Measurements from ENCODE around the gene RBX1. TPM values are rescaled to one million over a fixed set of nuclear protein-coding genes. Genes with fewer than 3 reads are reported as not detected.
"Not testable (repeated sequence)": the region's sequence is repeated elsewhere in the genome, so short reads cannot be mapped to it uniquely, and the experiment has no call there.

Gene RBX1
- 10 to 100 TPM; 80.7 TPM for total RNA-seq

DNA sequence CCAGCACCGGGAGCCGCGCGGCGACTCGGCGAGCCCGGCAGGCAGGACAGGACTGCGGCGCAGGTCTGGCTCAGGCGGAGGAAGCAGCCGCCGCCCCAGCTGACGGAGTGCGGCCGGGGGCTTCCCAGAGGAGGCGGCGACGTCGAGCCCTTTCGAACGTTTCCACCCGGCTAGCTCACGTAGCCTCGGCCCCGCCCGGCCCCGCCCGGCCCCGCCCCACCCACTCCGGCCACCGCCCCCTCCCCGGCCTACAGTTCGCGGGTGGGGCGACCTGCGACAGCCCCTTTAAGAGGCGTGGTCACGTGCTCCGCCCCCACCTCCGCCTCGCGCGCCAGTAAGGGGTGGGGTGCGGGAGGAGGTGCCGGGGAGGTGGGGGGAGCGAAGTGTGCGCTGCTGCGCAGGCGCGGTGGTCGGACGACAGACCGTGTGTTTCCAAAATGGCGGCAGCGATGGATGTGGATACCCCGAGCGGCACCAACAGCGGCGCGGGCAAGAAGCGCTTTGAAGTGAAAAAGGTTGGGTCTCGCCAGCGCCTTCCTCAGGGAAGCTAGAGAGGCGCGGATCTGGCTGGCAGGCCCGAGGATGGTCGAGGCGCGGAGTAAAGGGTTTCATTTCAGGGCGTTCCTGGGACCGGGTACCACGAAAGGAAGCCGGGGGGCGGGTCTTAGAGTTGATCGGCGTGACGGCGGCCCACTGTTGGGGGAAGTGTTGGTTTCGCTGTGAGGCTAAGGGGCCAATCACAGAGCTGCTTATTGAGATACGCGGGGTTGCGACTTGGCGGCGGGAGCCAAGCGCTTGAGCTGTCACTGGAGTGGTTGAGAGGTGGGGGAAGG lies at the start of gene RBX1:
RBX1 (plus strand) TSS at position 417 of the 833 bp plus-strand sequence; CDS start at position 438, 21 bp downstream.
- ChIA-PET POLR2A (interaction anchor here (0.6 to 5.2 kb wide), 56 partner anchors 10 to 1948 kb away, joined by 3 to 244 read pairs (median 4); partner anchors contain the start of genes DESI1, EP300, PHF5A and PMM1), CTCF (interaction anchor here (0.6 to 4.5 kb wide), 6 partner anchors 29 to 286 kb away, joined by 3 to 30 read pairs (median 4); partner anchors contain the start of gene EP300)
- peak; percentile 99 for DNase-seq
- peaks cover 45% of the 10 kb centered on the region for H3K4me1 Mint-ChIP-seq
- no peaks in the 10 kb centered on the region for H3K9me3 Mint-ChIP-seq
- peaks cover 38% of the 10 kb centered on the region for H3K36me3 Mint-ChIP-seq (ENCODE audit: low read depth)
- peak within 1 kb of the TSS; percentile 98 for H3K27ac Mint-ChIP-seq
- H3K27me3 Mint-ChIP-seq: no peaks in the 10 kb centered on the region
- H3K4me3 Mint-ChIP-seq: peak within 1 kb of the TSS; percentile 95

DNA sequence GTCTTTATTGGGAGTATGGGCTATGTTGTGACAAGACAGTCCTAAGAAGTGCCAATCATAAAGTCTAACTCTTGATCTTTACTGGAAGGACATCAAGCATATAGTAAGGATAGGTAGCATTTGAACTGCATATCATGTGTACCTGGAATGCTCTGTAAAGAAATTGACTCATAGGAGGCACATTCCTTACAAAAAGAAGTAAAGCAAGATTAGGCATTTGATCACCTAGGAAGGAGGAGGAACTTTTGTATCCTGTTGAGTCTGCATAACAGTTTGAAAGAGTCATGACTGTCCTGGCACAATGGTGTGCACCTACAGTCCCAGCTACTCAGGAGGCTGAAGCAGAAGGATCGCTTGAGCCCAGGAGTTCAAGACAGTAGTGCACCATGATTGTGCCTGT lies 47.1 kb upstream of the RBX1 start:
- Mint-ChIP-seq H3K4me3 (no peak overlapping the region), H3K4me1 (peaks cover 15% of the 10 kb centered on the region), H3K27me3 (no peaks in the 10 kb centered on the region), H3K27ac (no peak overlapping the region), H3K36me3 (ENCODE audit: low read depth) (peaks cover 4% of the 10 kb centered on the region), H3K9me3 (no peaks in the 10 kb centered on the region)
- no peak for DNase-seq
- POLR2A ChIA-PET: no interaction called here
- CTCF ChIA-PET: no interaction called here

DNA sequence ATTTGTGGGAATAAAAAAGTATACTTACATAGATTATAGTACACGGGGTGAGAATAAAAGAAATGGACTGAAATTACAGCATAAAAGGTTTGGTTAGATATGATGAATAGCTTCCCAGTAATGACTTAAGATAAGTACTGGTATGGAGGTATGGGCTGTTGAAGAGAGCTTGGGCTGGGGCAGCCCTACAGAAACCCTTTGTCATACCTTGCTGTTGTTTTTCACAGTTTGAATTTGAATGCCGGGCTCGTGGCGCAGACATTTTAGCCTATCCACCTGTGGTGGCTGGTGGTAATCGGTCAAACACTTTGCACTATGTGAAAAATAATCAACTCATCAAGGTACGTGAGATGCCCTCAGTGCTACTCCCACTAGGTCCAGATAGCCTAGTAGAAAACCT lies 42.3 kb upstream of the RBX1 start:
- H3K4me3 Mint-ChIP-seq: no peak overlapping the region
- CTCF ChIA-PET: interaction anchor here (1.0 to 1.8 kb wide), 4 partner anchors 9 to 329 kb away, joined by 3 to 6 read pairs (median 4); no protein-coding TSS in a partner anchor
- no peaks in the 10 kb centered on the region for H3K9me3 Mint-ChIP-seq
- H3K27ac Mint-ChIP-seq: no peak overlapping the region
- no peaks in the 10 kb centered on the region for H3K27me3 Mint-ChIP-seq
- POLR2A ChIA-PET: interaction anchor here (2.1 kb wide), 1 partner anchor 43 kb away, joined by 6 read pairs; the partner anchor contains the start of gene RBX1
- no peak for DNase-seq
- H3K36me3 Mint-ChIP-seq (ENCODE audit: low read depth): peaks cover 5% of the 10 kb centered on the region
- H3K4me1 Mint-ChIP-seq: peaks cover under 1% of the 10 kb centered on the region

DNA sequence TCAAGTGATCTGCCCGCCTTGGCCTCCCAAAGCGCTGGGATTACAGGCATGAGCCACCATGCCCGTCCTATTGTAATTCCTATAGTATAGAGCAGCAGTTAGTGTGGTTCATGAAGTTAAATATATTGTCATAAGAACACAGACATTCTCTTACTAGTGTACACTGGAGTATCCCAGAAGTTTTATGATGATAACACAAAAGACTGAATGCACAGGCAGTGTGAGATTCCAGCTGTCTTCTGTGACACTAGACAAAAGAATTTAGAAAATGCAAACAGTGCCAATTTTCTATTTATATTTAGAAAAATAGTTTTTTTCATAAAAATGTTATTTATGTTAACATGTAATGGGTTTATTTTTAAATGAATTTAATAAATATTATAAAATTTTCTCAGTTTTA lies 39.4 kb upstream of the RBX1 start:
- DNase-seq: no peak
- H3K27ac Mint-ChIP-seq: no peak overlapping the region
- POLR2A ChIA-PET: no interaction called here
- peaks cover 6% of the 10 kb centered on the region for H3K36me3 Mint-ChIP-seq (ENCODE audit: low read depth)
- no peaks in the 10 kb centered on the region for H3K4me1 Mint-ChIP-seq
- CTCF ChIA-PET: no interaction called here
- no peak overlapping the region for H3K4me3 Mint-ChIP-seq
- H3K9me3 Mint-ChIP-seq: no peaks in the 10 kb centered on the region
- H3K27me3 Mint-ChIP-seq: no peaks in the 10 kb centered on the region

DNA sequence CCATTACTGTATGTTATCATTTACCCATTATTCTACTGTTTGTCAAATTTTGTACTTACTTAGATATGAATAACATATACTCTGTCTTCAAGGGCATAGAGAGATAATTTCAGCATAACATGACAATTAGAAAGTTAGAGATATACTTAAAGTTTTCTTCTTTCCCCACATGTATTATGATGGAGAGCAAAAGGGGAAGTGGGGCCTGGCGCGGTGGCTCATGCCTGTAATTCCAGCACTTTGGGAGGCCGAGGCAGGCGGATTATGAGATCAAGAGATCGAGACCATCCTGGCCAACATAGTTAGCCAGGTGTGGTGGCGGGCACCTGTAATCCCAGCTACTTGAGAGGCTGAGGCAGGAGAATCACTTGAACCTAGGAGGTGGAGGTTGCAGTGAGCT lies 38.2 kb upstream of the RBX1 start:
- H3K27me3 Mint-ChIP-seq; H3K4me3 Mint-ChIP-seq; H3K36me3 Mint-ChIP-seq (ENCODE audit: low read depth); H3K27ac Mint-ChIP-seq; H3K9me3 Mint-ChIP-seq; H3K4me1 Mint-ChIP-seq; POLR2A ChIA-PET; DNase-seq: not testable (repeated sequence)
- CTCF ChIA-PET: interaction anchor here (0.9 to 2.6 kb wide), 3 partner anchors 10 to 325 kb away, joined by 3 to 15 read pairs (median 8); no protein-coding TSS in a partner anchor

DNA sequence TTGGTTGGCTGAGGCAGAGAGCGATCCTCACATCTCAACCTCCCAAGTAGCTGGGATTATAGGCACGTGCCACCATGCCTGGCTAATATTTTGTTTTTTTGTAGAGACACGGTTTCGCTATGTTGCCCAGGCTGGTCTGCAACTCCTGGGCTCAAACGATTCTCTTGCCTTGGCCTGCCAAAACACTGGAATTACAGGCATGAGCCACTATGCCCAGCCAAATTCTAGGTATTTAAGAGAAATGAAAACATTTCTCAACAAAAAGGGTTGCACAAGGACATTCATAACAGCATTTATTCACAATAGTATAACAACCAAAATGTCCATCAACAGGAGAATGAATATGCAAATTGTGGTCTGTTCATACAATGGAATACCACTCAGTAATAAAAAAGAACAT lies 31.7 kb upstream of the RBX1 start:
- DNase-seq: no peak
- POLR2A ChIA-PET: no interaction called here
- peaks cover 12% of the 10 kb centered on the region for H3K36me3 Mint-ChIP-seq (ENCODE audit: low read depth)
- H3K4me3 Mint-ChIP-seq: no peak overlapping the region
- H3K4me1 Mint-ChIP-seq: peaks cover 4% of the 10 kb centered on the region
- no peaks in the 10 kb centered on the region for H3K9me3 Mint-ChIP-seq
- CTCF ChIA-PET: interaction anchor here (1.5 kb wide), 1 partner anchor 318 kb away, joined by 4 read pairs; no protein-coding TSS in a partner anchor
- H3K27ac Mint-ChIP-seq: no peak overlapping the region
- no peaks in the 10 kb centered on the region for H3K27me3 Mint-ChIP-seq

DNA sequence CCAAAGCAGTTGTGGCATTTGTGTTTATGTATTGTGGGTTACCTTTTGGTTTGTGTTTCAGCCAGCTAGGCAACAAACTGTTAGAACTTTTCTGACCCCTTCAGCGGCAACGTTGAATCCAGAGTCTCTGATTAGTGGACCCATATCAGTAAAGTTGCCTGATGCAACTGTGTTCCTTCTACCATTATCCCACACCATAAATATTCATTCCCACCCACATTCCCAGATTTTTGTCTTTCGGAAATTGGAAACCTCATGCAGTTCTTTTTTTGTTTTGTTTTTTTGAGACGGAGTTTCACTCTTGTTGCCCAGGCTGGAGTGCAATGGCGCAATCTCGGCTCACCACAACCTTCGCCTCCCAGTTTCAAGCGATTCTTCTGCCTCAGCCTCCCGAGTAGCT lies 30.7 kb upstream of the RBX1 start:
- peaks cover 12% of the 10 kb centered on the region for H3K36me3 Mint-ChIP-seq (ENCODE audit: low read depth)
- DNase-seq: no peak
- no peaks in the 10 kb centered on the region for H3K27me3 Mint-ChIP-seq
- no peak overlapping the region for H3K4me3 Mint-ChIP-seq
- H3K27ac Mint-ChIP-seq: no peak overlapping the region
- POLR2A ChIA-PET: interaction anchor here (3.4 kb wide), 1 partner anchor 31 kb away, joined by 31 read pairs; the partner anchor contains the start of gene RBX1
- peaks cover 4% of the 10 kb centered on the region for H3K4me1 Mint-ChIP-seq
- no peaks in the 10 kb centered on the region for H3K9me3 Mint-ChIP-seq
- CTCF ChIA-PET: interaction anchor here (0.7 to 5.0 kb wide), 2 partner anchors 317 to 656 kb away, joined by 4 to 142 read pairs; no protein-coding TSS in a partner anchor

DNA sequence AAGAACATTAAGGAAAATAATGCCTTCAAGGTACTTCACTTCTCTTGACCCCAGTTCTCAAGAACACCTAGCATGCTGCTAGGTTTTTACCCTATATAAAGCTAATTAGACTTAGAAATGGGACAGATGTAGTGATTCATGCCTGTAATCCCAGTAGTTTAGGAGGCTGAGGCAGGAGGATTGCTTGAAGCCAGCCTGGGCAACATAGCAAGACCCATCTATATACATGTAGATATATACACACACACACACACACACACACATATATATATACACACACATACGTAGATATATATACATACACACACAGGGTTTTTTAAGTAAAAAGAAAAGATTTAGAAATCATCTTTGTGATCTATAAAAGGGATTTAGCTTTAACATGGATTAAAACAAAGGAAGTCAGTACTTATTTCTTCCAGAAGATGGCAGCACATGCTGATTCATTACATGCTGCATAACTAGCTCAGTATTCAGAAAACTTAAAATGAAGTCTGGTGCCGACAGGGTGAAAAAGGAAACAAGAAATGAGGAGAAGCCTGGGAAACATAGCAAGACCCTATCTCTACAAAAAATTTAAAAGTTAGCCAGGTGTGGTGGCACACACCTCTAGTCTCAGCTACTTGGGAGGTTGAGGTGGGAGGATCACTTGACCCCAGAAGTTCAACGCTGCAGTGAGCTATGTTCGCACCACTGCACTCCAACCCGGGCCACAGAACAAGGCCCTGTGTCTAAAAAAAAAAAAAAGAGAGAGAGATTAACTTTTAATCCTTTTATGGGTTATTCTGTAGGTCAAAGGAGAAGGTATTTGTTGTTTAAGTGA lies 28.5 kb upstream of the RBX1 start:
- no peaks in the 10 kb centered on the region for H3K9me3 Mint-ChIP-seq
- peaks cover 4% of the 10 kb centered on the region for H3K4me1 Mint-ChIP-seq
- peaks cover 8% of the 10 kb centered on the region for H3K36me3 Mint-ChIP-seq (ENCODE audit: low read depth)
- ChIA-PET CTCF (interaction anchor here (0.6 to 5.0 kb wide), 58 partner anchors 9 to 595 kb away, joined by 3 to 142 read pairs (median 3); partner anchors contain the start of genes EP300, RBX1, ST13 and XPNPEP3), POLR2A (interaction anchor here (0.7 to 3.4 kb wide), 8 partner anchors 25 to 364 kb away, joined by 3 to 31 read pairs (median 7); partner anchors contain the start of genes EP300 and RBX1)
- H3K27ac Mint-ChIP-seq: peak overlapping the region; percentile 31
- no peak for DNase-seq
- H3K27me3 Mint-ChIP-seq: no peaks in the 10 kb centered on the region
- H3K4me3 Mint-ChIP-seq: no peak overlapping the region

DNA sequence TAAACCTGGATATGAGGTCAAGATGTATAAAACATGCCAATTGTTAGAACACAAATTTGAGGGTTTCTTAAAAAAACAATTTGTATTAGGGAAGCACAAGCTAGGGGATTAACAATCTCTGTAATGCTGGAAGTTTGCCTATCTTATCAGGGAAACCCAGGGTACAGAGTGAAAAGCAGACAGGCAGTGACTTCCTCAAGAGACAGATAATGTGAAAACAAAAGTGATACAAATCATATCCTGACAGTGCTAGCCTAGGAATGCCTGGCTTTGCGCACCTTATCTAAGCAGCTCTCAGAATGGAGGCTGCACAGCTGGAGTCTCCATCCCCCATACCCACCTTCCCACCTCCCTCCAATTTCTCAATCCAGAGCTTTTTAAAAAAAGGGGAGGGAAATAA lies 22.5 kb upstream of the RBX1 start:
- POLR2A ChIA-PET: interaction anchor here (0.9 to 2.4 kb wide), 4 partner anchors 21 to 164 kb away, joined by 3 to 8 read pairs (median 4); partner anchors contain the start of genes EP300 and RBX1
- no peak for DNase-seq
- Mint-ChIP-seq H3K27me3 (no peaks in the 10 kb centered on the region), H3K4me1 (no peaks in the 10 kb centered on the region), H3K9me3 (no peaks in the 10 kb centered on the region), H3K27ac (no peak overlapping the region), H3K4me3 (no peak overlapping the region), H3K36me3 (ENCODE audit: low read depth) (peaks cover 4% of the 10 kb centered on the region)
- CTCF ChIA-PET: interaction anchor here (0.7 kb wide), 1 partner anchor 1348 kb away, joined by 3 read pairs; no protein-coding TSS in a partner anchor

DNA sequence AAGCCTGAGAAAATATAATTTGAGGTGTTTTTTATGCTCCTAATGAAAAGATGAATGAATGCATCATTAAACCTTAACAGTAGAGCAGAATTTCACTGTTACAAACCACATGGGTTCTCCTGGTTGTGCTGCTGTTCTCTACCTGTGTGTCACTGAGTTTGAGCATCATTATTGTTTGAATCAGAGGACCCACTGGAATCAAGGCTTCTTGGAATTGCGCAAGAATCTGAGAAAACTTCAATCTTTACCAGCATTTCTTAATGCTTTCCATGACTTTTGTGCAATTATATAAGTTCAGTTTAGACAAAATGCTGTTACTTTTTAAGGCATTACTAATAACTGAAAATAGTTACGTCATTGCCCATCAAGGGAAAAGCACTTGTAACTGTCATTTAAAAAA lies 18.8 kb upstream of the RBX1 start:
- Mint-ChIP-seq H3K4me3 (no peak overlapping the region), H3K4me1 (no peaks in the 10 kb centered on the region), H3K9me3 (no peaks in the 10 kb centered on the region), H3K36me3 (ENCODE audit: low read depth) (no peaks in the 10 kb centered on the region), H3K27me3 (no peaks in the 10 kb centered on the region), H3K27ac (no peak overlapping the region)
- ChIA-PET CTCF (interaction anchor here (4.1 kb wide), 1 partner anchor 10 kb away, joined by 21 read pairs; no protein-coding TSS in a partner anchor), POLR2A (no interaction called here)
- DNase-seq: no peak

DNA sequence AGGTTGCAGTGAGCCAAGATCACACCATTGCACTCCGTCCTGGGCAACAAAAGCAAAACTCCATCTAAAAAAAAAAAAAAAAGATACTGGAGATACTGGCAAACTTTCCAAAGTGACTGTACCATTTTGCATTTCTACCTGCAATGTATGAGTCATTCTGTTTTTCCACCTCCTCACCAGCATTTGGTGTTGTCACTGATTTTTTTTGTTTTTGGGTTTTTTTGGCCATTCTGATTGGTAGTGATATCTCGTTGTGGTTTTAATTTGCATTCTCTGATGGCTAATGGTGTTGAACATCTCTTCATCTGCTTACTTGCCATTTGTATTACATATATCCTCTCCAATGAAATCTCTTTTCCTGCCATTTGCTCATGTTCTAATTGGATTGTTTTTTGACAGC lies 12.0 kb upstream of the RBX1 start:
- POLR2A ChIA-PET: interaction anchor here (3.6 kb wide), 1 partner anchor 12 kb away, joined by 16 read pairs; the partner anchor contains the start of gene RBX1
- H3K36me3 Mint-ChIP-seq (ENCODE audit: low read depth): no peaks in the 10 kb centered on the region
- H3K4me3 Mint-ChIP-seq: no peak overlapping the region
- H3K4me1 Mint-ChIP-seq: peaks cover 9% of the 10 kb centered on the region
- CTCF ChIA-PET: interaction anchor here (1.0 kb wide), 1 partner anchor 16 kb away, joined by 3 read pairs; no protein-coding TSS in a partner anchor
- no peaks in the 10 kb centered on the region for H3K27me3 Mint-ChIP-seq
- no peaks in the 10 kb centered on the region for H3K9me3 Mint-ChIP-seq
- no peak overlapping the region for H3K27ac Mint-ChIP-seq
- DNase-seq: no peak

DNA sequence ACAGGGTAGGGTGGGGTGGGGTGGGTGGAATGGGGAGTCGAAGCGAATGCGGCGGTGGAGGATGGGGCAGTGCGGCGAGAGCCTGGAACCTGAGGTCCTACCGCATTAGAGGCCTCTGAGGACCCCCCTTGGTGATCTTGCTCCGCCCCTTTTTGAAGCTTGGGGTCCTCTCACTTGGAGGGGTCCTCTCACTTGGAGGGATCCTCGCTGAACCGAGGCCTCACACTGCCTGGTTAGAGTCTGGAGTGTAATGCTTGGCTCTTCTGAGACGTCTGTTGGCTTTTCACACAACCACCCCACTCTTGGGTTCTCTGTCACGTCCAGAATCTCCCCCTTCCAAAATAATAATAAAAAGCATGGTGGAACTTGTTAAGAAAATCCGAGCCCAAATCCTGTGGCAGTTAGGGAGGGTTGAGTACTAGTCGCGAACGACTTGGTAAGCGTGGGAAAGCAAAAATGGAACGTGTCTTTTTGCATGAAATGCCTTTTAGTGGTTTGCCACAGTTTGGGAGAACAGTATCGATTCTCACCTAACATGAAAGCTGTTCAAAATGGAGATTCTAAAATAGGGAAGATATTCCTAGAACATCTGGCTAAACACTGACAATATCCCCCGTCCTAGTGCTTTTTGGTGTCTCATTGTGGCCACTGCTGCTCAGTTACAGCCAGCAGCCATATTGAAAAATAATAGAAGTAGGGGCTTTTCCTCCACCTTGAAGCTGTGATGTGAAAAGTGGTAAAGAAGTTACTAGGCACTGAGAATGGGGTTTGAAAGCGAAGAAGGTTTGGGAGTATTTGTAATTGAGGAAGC lies 822 bp downstream of the RBX1 start:
- H3K27ac Mint-ChIP-seq: peak overlapping the region; percentile 98
- no peaks in the 10 kb centered on the region for H3K27me3 Mint-ChIP-seq
- DNase-seq: no peak
- no peaks in the 10 kb centered on the region for H3K9me3 Mint-ChIP-seq
- ChIA-PET POLR2A (interaction anchor here (0.6 to 5.2 kb wide), 60 partner anchors 10 to 1662 kb away, joined by 3 to 244 read pairs (median 4); partner anchors contain the start of genes DESI1, EP300, PHF5A and PMM1), CTCF (interaction anchor here (0.6 to 4.5 kb wide), 6 partner anchors 30 to 286 kb away, joined by 3 to 30 read pairs (median 5); partner anchors contain the start of gene EP300)
- H3K4me1 Mint-ChIP-seq: peaks cover 45% of the 10 kb centered on the region
- peaks cover 41% of the 10 kb centered on the region for H3K36me3 Mint-ChIP-seq (ENCODE audit: low read depth)
- peak overlapping the region; percentile 95 for H3K4me3 Mint-ChIP-seq

Data from activated CD4-positive, alpha-beta memory T cell treated with anti-CD3 and anti-CD28 coated beads, Interleukin-2, amount 10 ng/mL, durations not matched to agents 7 days and 5 days (primary cell).